BLaER1 treated with 17β-estradiol and CSF1 and Interleukin-3, amounts not matched to agents 10 nM and 100 nM (cell line): Measurements from ENCODE around the gene KRTAP4-12.

ENCODE experiments used
- H3K27ac ChIP-seq, 11 experiments: shearing (Covaris generic); formaldehyde crosslinking; 2 replicates each; pipeline ENCODE4 v1.8.1; 2022
- H3K27me3 ChIP-seq, 11 experiments: shearing (Covaris generic); formaldehyde crosslinking; 2 replicates each; pipeline ENCODE4 v1.8.1; 2022
- H3K36me3 ChIP-seq, 11 experiments: shearing (Covaris generic); formaldehyde crosslinking; 2 replicates each; pipeline ENCODE4 v1.8.1; 2022
- H3K4me1 ChIP-seq, 10 experiments: shearing (Covaris generic); formaldehyde crosslinking; 2 replicates each; pipeline ENCODE4 v1.8.1; 2022
- H3K4me2 ChIP-seq, 11 experiments: shearing (Covaris generic); formaldehyde crosslinking; 2 replicates each; pipeline ENCODE4 v1.8.1; 2022
- H3K4me3 ChIP-seq, 10 experiments: shearing (Covaris generic); formaldehyde crosslinking; 2 replicates each; pipeline ENCODE4 v1.8.1; 2022
- H3K9ac ChIP-seq, 11 experiments: shearing (Covaris generic); formaldehyde crosslinking; 2 replicates each; pipeline ENCODE4 v1.8.1; 2022
- H3K9me3 ChIP-seq, 11 experiments: shearing (Covaris generic); formaldehyde crosslinking; replicated peaks in 1 of 11; 2 replicates each; pipeline ENCODE4 v1.8.1; 2022
- H4K20me1 ChIP-seq, 11 experiments: shearing (Covaris generic); formaldehyde crosslinking; 2 replicates each; pipeline ENCODE4 v1.8.1; 2022
- Cebpa-rat ChIP-seq, 11 experiments: shearing (Covaris generic); IDR thresholded peaks; 2 replicates each; pipeline ENCODE4 v1.8.1; 2022

The KRTAP4-12 gene

GRCh38 chr17:41082626-41083025, 41.4 kb downstream of the KRTAP4-12 start:
- H3K4me2 ChIP-seq: no peak overlapping the region
- no peaks in the 10 kb centered on the region for H3K9me3 ChIP-seq
- H3K27me3 ChIP-seq: no peaks in the 10 kb centered on the region
- no peak overlapping the region for H3K27ac ChIP-seq
- no peaks in the 10 kb centered on the region for H3K36me3 ChIP-seq
- H3K9ac ChIP-seq: no peak overlapping the region
- no peak for TF ChIP-seq Cebpa-rat (IDR thresholded peaks at IDR 0.05)
- no peaks in the 10 kb centered on the region for H3K4me1 ChIP-seq
- H3K4me3 ChIP-seq: no peak overlapping the region
- no peaks in the 10 kb centered on the region for H4K20me1 ChIP-seq

GRCh38 chr17:41076788-41077187, 47.2 kb downstream of the KRTAP4-12 start:
- no peak overlapping the region for H3K27ac ChIP-seq
- no peak overlapping the region for H3K4me3 ChIP-seq
- H3K27me3 ChIP-seq: no peaks in the 10 kb centered on the region
- H3K4me2 ChIP-seq: no peak overlapping the region
- TF ChIP-seq Cebpa-rat (IDR thresholded peaks at IDR 0.05): no peak
- H3K9ac ChIP-seq: no peak overlapping the region
- peaks cover 0 to 10% (median 0%) of the 10 kb centered on the region in 11 experiments; a peak in 2 of 22 replicates for H3K9me3 ChIP-seq
- no peaks in the 10 kb centered on the region for H4K20me1 ChIP-seq
- no peaks in the 10 kb centered on the region for H3K4me1 ChIP-seq
- H3K36me3 ChIP-seq: no peaks in the 10 kb centered on the region

DNA sequence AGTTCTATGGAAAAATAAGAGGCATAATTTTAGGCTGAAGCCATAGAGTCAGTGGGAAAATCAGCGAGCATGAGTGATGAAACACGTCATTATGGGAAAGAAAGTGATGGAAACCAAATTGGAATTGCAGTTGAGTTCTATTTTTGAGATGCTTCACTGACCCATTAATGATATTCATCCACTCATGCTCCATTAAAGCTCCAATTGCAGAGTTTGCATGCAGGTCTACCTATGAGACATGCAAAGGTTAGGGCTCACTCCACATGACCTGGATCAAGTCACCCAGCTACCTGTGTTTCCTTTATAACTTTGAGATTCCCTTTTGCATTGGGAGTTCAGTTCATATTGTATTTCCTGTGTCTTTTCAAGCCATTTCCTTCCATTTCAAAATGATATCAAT, 50.3 kb downstream of the KRTAP4-12 start:
- TF ChIP-seq Cebpa-rat (IDR thresholded peaks at IDR 0.05): no peak
- Histone ChIP-seq H3K4me1 (no peaks in the 10 kb centered on the region), H3K27ac (no peak overlapping the region), H3K36me3 (no peaks in the 10 kb centered on the region), H3K4me3 (no peak overlapping the region), H3K27me3 (no peaks in the 10 kb centered on the region), H3K4me2 (no peak overlapping the region), H4K20me1 (no peaks in the 10 kb centered on the region), H3K9ac (no peak overlapping the region), H3K9me3 (peaks cover 0 to 10% (median 0%) of the 10 kb centered on the region in 11 experiments; a peak in 2 of 22 replicates)
